GM12878 (cell line): Measurements from ENCODE around the gene AKAP13. TPM values are rescaled to one million over a fixed set of nuclear protein-coding genes. Genes with fewer than 3 reads are reported as not detected.
A peak's percentile ranks its signal among the peaks of the same experiment; 100 is the strongest.

Experiments used
- ATAC-seq: fragments of 200-7000 bp; cut with Tn5 transposase; 3 replicates; pipeline ENCODE4 v1.9.1; 2020; ENCODE audit warnings: mild to moderate bottlenecking, moderate library complexity
- BruUV-seq: library from RNA; stranded (reverse); fragments of 400-500 nt; replicated peaks from 2 replicates; lab custom pipeline; 2021; lab: Mats Ljungman, UMichigan
- CTCF ChIA-PET: fragments of 300-600 bp; sonication (Branson Sonifier 250); formaldehyde crosslinking; extraction: SDS; loops from one replicate; lab custom pipeline; 2021; ENCODE audit warnings: inconsistent platforms; lab: Yijun Ruan, JAX
- POLR2A ChIA-PET: fragments of 350-600 bp; formaldehyde crosslinking; extraction: SDS; loops from one replicate; lab custom pipeline; 2021; ENCODE audit warnings: inconsistent platforms; lab: Charles Lee
- RAD21 ChIA-PET: fragments of 300-600 bp; sonication (Branson Sonifier 250); formaldehyde crosslinking; loops from one replicate; lab custom pipeline; 2023; ENCODE audit warnings: antibody characterized with exemption; ENCODE audit not compliant: unreplicated experiment; lab: Charles Lee
- SMC1A ChIA-PET: fragments of 300-600 bp; sonication (Branson Sonifier 250); formaldehyde crosslinking; loops from one replicate; lab custom pipeline; 2023; ENCODE audit not compliant: unreplicated experiment, uncharacterized antibody; lab: Charles Lee
- DNase-seq: peaks from one replicate; pipeline ENCODE4 v3.0.0-alpha.2; 2011; ENCODE audit warnings: low read depth, low spot score
- FAIRE-seq: peaks from 3 replicates; lab custom pipeline; 2011; peaks lifted over from hg19 to GRCh38; lab: Jason Lieb, UNC
- H2AFZ ChIP-seq: 2 replicates; pipeline ENCODE4 v1.6.0; 2011; ENCODE audit warnings: low read depth, low read length, control low read depth; ENCODE audit not compliant: control insufficient read depth
- H3K27ac ChIP-seq: 2 replicates; pipeline ENCODE4 v1.5.1; 2011; ENCODE audit warnings: control low read depth; ENCODE audit not compliant: control insufficient read depth, insufficient read depth
- H3K27me3 ChIP-seq, 2 experiments: replicated peaks in 1 of 2; 2 replicates each; pipeline versions ENCODE4 v1.6.0 to v1.6.1; 2011; ENCODE audit warnings: low read length in 1 of 2; ENCODE audit not compliant: control insufficient read depth in 2 of 2, insufficient read depth in 2 of 2
- H3K36me3 ChIP-seq, 2 experiments: 2 replicates each; pipeline ENCODE4 v1.5.1; 2011; ENCODE audit warnings: low read length in 1 of 2; ENCODE audit not compliant: control insufficient read depth in 2 of 2, insufficient read depth in 2 of 2
- H3K4me1 ChIP-seq: 2 replicates; pipeline ENCODE4 v1.6.1; 2011; ENCODE audit warnings: mild to moderate bottlenecking, low read length, moderate library complexity, mixed read lengths; ENCODE audit not compliant: control insufficient read depth, insufficient read depth
- H3K4me2 ChIP-seq: 2 replicates; pipeline ENCODE4 v1.6.0; 2011; ENCODE audit warnings: control low read depth; ENCODE audit not compliant: control insufficient read depth, insufficient read depth
- H3K4me3 ChIP-seq: fragments of 200-600 bp; sonication (generic); 2 replicates; pipeline ENCODE4 v1.5.1; 2016
- H3K79me2 ChIP-seq: 2 replicates; pipeline ENCODE4 v1.6.0; 2011; ENCODE audit warnings: low read length; ENCODE audit not compliant: control insufficient read depth, insufficient read depth
- H3K9ac ChIP-seq: 2 replicates; pipeline ENCODE4 v1.8.0; 2011; ENCODE audit warnings: low read length, control low read depth, mixed read lengths; ENCODE audit not compliant: control insufficient read depth, insufficient read depth
- H3K9me3 ChIP-seq: replicated peaks from 3 replicates; pipeline ENCODE4 v1.5.1; 2011; ENCODE audit warnings: mild to moderate bottlenecking, low read length; ENCODE audit not compliant: control insufficient read depth, insufficient read depth
- H4K20me1 ChIP-seq: 2 replicates; pipeline ENCODE4 v1.6.0; 2011; ENCODE audit not compliant: control insufficient read depth, insufficient read depth
- HDGF ChIP-seq: fragments of 450-650 bp; IDR thresholded peaks from 2 replicates; pipeline ENCODE4 v1.6.1; 2016; ENCODE audit warnings: antibody characterized with exemption
- JUND ChIP-seq: IDR thresholded peaks from 2 replicates; pipeline ENCODE4 v1.6.1; 2012; ENCODE audit warnings: low read depth, mild to moderate bottlenecking, low read length, improper control_type of control experiment, moderate library complexity
- MEF2A ChIP-seq: IDR thresholded peaks from 2 replicates; pipeline ENCODE4 v1.6.1; 2011; ENCODE audit warnings: low read depth, mild to moderate bottlenecking, low read length, moderate library complexity; ENCODE audit not compliant: insufficient read depth
- MTA3 ChIP-seq: IDR thresholded peaks from 2 replicates; pipeline ENCODE4 v1.6.1; 2012; ENCODE audit warnings: low read length, inconsistent platforms, borderline replicate concordance
- NBN ChIP-seq: fragments of 450-650 bp; IDR thresholded peaks from 2 replicates; pipeline ENCODE4 v1.6.1; 2016
- NR2C2 ChIP-seq: IDR thresholded peaks from 2 replicates; pipeline ENCODE4 v1.6.1; 2011; ENCODE audit warnings: borderline replicate concordance, low read depth; ENCODE audit not compliant: control insufficient read depth, insufficient read length
- RUNX3 ChIP-seq: IDR thresholded peaks from 2 replicates; pipeline ENCODE4 v1.6.1; 2012; ENCODE audit warnings: low read length, inconsistent platforms
- SMARCA5 ChIP-seq: fragments of 450-650 bp; IDR thresholded peaks from 2 replicates; pipeline ENCODE4 v1.6.1; 2017; ENCODE audit warnings: mild to moderate bottlenecking
- SMC3 ChIP-seq: IDR thresholded peaks from 2 replicates; pipeline ENCODE4 v1.6.1; 2011; ENCODE audit warnings: low read length, improper control_type of control experiment, borderline replicate concordance
- TCF7 ChIP-seq: IDR thresholded peaks from 2 replicates; pipeline ENCODE4 v1.6.1; 2014; ENCODE audit warnings: antibody characterized with exemption, borderline replicate concordance
- ZNF274 ChIP-seq: IDR thresholded peaks from one replicate; pipeline ENCODE4 v1.8.0; 2011; ENCODE audit not compliant: insufficient read length, insufficient read depth
- WGBS: methylation state at CpG from one replicate; pipeline ENCODE4 v1.1.6; 2016; ENCODE audit warnings: low lambda C conversion rate; ENCODE audit not compliant: insufficient replicate concordance, insufficient coverage; ENCODE audit errors: missing lambda C conversion rate; 5-methylcytosine and 5-hydroxymethylcytosine counted together
- in situ Hi-C: fragments of 300-500 bp; cut with MboI; formaldehyde crosslinking; loops from 9 replicates; pipeline ENCODE4 v1.14.3; 2018; ENCODE audit warnings: mixed read lengths
- intact Hi-C: fragments of 100-400 bp; cut with micrococcal nuclease; formaldehyde crosslinking; loops from one replicate; pipeline ENCODE4 v1.14.2; 2022; ENCODE audit not compliant: unreplicated experiment
- polyA plus RNA-seq, 11 experiments: library from polyadenylated mRNA; depleted of rRNA in 4 of 11; unstranded in 6 of 11; stranded (reverse) in 5 of 11; fragments of >200 nt; fragmentation: Nextera tagmentation in 4 of 11; fragmentation: Illumina TruSeq in 1 of 11; extraction: Ambion mirVana in 4 of 11; extraction: Trizol in 1 of 11; gene quantifications; 1 replicate in 1 of 11; 2 replicates in 10 of 11; pipeline versions ENCODE4 v1.2.1 to v1.2.3, GENCODE V29; 2011 to 2016; ENCODE audit warnings: inconsistent platforms in 2 of 11, missing spikeins in 2 of 11, low read depth in 1 of 11
- total RNA-seq, 4 experiments: library from RNA; depleted of rRNA in 3 of 4; stranded (reverse); fragments of >200 nt in 3 of 4; fragmentation: Illumina TruSeq in 1 of 4; extraction: Trizol in 1 of 4; gene quantifications; 2 replicates each; pipeline versions ENCODE4 v1.2.1 to v1.2.3, GENCODE V29; 2013 to 2021
- TF ChIP-seq, protein P1 (sequence below): IDR thresholded peaks from 2 replicates; pipeline ENCODE4 v1.6.1; 2012; ENCODE audit warnings: low read depth, low read length, improper control_type of control experiment
- TF ChIP-seq, protein P2 (sequence below): IDR thresholded peaks from 2 replicates; pipeline ENCODE4 v1.6.1; 2012; ENCODE audit warnings: mild to moderate bottlenecking, low read depth, low read length

AKAP13 gene
- total and polyA plus RNA-seq, 10 of the 15 experiments (the other 5 are each of a cell fraction or from before 2014, with no cell fraction given): 14.4 to 74.9 (median 55.1) TPM

DNA sequence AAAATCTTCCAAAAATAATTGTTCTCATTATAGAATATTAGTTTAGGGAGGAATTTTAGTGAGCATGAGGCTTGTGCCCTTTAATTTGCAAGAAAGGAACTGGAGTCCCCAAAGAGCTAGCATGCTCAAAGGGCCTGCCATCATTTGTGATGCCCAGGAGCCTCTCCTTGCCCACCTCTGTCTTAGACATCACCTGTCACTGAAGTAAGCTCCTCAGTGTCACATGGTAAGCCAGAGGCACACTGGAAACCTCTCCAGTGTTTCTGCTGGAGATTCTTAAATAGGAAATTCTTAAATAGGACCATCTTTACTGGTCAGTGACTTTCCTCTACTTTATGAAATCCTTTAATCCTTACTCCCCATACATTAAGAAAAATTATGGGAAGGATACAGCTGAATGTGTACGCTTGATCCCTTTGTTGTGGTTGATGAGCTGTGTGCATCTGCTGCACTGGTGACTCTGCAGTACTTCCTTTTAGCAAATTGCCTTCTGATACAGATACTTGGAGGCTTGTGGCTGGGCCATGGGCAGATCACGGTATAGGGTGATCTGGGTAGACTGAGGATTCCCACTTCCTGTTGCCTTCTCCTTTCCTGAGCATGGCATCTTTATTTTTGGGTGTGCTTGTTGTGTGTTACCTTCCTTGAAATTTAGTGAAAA is 216.9 kb downstream of the AKAP13 start:
- Histone ChIP-seq H3K9me3 (no peaks in the 10 kb centered on the region), H3K4me2 (no peak overlapping the region), H3K27me3 (no peaks in the 10 kb centered on the region), H3K4me3 (no peak overlapping the region), H3K36me3 (peaks cover 0 to 4% of the 10 kb centered on the region in 2 experiments; a peak in 1 of 4 replicates), H3K27ac (no peak overlapping the region), H3K79me2 (no peaks in the 10 kb centered on the region), H3K4me1 (no peaks in the 10 kb centered on the region), H4K20me1 (no peaks in the 10 kb centered on the region), H2AFZ (no peak overlapping the region), H3K9ac (no peak overlapping the region)
- DNase-seq: no peak
- in situ Hi-C loops: no loop called here
- no TSS peak for BruUV-seq
- ChIA-PET CTCF (no interaction called here), SMC1A (interaction anchor here (1.2 kb wide), 1 partner anchor 12 kb away, joined by 3 read pairs; no protein-coding TSS in a partner anchor), POLR2A (no interaction called here), RAD21 (no interaction called here)
- peak; percentile 51; the same call in 1 of the 3 replicates for ATAC-seq
- 1% methylated on average over 2 of the region's 2 CpGs for WGBS
- intact Hi-C loops: no loop called here
- TF ChIP-seq NBN: no peak
- TF ChIP-seq SMC3: no peak
- TF ChIP-seq MEF2A: no peak
- peak; percentile 59 for TF ChIP-seq RUNX3
- TF ChIP-seq NR2C2: no peak
- TF ChIP-seq JUND: no peak
- TF ChIP-seq, protein P1, sequence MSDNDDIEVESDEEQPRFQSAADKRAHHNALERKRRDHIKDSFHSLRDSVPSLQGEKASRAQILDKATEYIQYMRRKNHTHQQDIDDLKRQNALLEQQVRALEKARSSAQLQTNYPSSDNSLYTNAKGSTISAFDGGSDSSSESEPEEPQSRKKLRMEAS: no peak
- TF ChIP-seq SMARCA5: no peak
- no peak for TF ChIP-seq ZNF274
- TF ChIP-seq HDGF: no peak
- TF ChIP-seq TCF7: peak; percentile 77
- TF ChIP-seq, protein P2, sequence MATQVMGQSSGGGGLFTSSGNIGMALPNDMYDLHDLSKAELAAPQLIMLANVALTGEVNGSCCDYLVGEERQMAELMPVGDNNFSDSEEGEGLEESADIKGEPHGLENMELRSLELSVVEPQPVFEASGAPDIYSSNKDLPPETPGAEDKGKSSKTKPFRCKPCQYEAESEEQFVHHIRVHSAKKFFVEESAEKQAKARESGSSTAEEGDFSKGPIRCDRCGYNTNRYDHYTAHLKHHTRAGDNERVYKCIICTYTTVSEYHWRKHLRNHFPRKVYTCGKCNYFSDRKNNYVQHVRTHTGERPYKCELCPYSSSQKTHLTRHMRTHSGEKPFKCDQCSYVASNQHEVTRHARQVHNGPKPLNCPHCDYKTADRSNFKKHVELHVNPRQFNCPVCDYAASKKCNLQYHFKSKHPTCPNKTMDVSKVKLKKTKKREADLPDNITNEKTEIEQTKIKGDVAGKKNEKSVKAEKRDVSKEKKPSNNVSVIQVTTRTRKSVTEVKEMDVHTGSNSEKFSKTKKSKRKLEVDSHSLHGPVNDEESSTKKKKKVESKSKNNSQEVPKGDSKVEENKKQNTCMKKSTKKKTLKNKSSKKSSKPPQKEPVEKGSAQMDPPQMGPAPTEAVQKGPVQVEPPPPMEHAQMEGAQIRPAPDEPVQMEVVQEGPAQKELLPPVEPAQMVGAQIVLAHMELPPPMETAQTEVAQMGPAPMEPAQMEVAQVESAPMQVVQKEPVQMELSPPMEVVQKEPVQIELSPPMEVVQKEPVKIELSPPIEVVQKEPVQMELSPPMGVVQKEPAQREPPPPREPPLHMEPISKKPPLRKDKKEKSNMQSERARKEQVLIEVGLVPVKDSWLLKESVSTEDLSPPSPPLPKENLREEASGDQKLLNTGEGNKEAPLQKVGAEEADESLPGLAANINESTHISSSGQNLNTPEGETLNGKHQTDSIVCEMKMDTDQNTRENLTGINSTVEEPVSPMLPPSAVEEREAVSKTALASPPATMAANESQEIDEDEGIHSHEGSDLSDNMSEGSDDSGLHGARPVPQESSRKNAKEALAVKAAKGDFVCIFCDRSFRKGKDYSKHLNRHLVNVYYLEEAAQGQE: no peak
- TF ChIP-seq MTA3: no peak
- FAIRE-seq: no peak
